NCI-H774 (cell line): Measurements from ENCODE around the gene PI16.
A peak's percentile ranks its signal among the peaks of the same experiment; 100 is the strongest.

Experiments used
- DNase-seq: peaks from one replicate; lab custom pipeline; 2025; lab: John Stamatoyannopoulos, UW

Gene PI16, protein sequence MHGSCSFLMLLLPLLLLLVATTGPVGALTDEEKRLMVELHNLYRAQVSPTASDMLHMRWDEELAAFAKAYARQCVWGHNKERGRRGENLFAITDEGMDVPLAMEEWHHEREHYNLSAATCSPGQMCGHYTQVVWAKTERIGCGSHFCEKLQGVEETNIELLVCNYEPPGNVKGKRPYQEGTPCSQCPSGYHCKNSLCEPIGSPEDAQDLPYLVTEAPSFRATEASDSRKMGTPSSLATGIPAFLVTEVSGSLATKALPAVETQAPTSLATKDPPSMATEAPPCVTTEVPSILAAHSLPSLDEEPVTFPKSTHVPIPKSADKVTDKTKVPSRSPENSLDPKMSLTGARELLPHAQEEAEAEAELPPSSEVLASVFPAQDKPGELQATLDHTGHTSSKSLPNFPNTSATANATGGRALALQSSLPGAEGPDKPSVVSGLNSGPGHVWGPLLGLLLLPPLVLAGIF

DNA sequence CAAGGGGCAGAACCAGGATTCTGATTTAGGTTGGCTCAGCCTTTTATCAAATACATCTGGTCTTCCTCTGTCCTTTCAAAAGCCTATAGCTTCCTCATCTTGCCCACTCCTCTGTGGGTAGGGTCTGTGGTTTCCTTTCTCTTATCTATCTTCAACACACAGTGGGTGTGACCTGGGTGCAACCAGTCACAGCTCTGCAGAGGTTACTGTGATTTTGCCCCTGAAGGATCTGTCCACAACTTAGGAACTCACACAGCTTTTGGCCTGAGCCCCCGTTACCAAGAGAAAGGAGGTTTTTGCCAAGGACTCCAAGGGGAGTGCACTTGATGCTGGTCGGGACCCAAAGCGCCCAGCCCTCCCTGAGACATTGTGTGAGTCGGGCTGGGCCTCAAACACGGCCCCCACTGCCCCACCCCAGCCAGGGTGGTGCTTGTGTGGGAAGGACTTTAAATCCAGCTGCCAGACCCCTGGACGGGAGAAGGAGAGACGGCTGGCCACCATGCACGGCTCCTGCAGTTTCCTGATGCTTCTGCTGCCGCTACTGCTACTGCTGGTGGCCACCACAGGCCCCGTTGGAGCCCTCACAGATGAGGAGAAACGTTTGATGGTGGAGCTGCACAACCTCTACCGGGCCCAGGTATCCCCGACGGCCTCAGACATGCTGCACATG lies at the start of gene PI16:
PI16 (plus strand) TSS at position 477 of the 670 bp plus-strand sequence; CDS start at position 500, 23 bp downstream.
- no peak for DNase-seq

GRCh38 chr6:36904851-36905393 lies 49.6 kb upstream of the PI16 start:
- DNase-seq: no peak

DNA sequence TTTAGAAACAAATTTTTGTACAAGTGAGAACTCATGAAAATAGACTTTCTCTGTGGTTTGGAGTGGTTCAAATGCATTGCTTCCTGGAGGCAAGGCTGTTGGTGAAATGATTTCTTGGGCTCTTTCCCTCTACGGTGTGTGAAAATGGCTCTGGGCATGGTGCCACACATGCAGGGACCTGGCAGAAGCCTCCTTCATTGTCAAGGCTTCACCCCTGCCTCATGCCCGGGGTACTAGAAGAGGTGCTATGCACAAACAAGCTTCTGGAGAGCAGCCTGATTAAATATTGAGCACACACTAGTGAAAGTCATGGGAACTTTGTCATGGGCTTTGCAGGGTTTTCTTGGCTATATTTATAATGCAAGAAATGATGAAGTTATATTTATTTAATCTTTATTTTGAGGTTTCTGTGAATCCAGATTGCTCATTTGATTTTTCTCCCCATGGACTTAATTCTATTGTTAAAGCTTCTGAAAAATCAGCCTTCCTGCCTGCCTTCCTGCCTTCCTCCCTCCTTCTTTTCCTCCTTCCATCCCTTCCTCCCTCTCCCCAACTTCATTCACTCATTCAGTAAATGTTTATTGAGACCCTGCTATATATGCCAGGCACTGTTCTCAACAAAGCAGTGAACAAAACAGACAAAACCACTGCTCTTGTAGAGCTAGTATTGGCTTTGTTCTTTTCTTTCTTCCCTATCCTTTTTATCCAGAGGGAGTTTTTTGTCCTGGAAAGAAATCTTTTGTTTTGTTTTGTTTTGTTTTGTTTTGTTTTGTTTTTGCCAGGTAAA lies 47.8 kb upstream of the PI16 start:
- peak; percentile 57 for DNase-seq

DNA sequence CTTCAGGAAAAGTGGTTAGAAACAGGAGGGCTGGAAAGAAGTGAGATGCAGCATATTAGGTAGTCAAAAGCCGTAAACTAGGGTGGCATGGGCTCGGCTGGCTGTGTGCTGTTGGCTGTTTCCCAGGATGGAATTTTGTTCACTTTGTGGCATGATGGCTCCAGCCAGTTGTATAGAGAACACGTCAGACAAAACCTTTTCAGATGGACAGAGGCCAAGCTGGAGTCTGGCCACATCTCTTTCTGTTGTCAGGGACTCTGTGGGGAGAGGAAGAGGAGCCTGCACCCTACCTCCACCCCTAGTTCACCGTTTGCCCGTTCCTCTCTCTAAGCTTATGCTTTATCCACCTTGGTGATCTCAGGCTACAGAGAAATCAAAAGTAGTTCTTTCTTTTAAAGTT lies 46.8 kb upstream of the PI16 start:
- no peak for DNase-seq

- no peak for DNase-seq
Measured at GRCh38 chr6:36908747-36909146, 45.8 kb upstream of the PI16 start.

DNA sequence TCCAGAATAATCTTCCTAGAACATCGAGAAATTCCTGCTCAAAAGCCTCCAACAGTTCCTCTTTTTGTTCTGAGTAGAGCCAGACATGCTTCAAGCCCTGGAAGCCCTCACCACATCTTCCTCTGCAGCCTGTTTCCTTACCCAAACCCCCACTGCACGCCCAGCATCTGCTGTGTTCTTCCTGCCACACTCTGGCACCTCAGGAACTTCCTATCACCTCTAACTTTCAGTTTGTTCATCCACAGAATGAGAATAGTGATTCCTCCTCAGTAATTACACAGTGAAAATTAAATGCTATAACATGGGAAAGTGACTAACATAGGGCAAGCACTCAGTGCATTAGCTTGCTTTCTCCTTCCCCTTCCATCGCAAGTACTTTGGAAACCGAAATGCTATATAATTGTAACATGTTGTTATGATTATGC lies 42.5 kb upstream of the PI16 start:
- DNase-seq: no peak

DNA sequence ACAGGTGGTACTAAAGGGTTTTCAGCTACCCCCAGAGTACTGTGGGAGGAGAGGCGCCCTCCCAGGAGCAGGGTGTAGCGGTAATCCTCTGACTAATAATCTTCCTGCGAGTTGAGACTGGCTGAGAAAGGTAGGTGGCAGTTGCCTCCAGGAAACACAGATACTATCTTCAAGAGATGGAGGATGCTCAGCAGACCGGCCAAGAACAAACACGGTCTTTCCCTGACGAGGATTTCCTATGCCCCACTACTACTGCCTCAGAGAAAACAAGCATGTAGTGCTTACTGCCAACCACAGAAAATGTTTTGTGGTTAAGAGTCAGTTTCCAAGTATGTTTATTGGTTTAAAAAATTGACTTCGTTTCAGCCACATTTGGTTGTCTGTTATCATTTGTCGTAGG lies 42.0 kb upstream of the PI16 start:
- no peak for DNase-seq

DNA sequence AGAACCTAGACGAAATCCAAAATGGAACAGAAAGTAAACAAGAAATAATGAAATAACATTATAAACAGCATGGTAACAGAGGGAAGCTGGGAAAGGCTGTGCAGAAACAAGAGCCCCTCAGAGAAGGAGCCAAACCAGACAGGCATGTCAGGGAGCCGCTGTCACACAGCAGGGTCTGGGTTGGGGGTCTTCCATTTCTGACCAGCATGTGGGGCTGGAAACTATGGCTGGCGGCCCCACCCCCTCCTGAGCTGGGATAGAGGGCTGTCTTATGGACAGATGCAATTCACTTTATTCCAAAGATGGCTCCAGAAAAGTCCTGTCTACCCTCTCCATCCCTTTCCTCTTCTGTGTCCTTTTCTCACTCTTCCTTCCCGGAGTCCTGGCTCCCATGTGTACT lies 41.5 kb upstream of the PI16 start:
- no peak for DNase-seq

GRCh38 chr6:36914227-36914794 lies 40.2 kb upstream of the PI16 start:
- no peak for DNase-seq

DNA sequence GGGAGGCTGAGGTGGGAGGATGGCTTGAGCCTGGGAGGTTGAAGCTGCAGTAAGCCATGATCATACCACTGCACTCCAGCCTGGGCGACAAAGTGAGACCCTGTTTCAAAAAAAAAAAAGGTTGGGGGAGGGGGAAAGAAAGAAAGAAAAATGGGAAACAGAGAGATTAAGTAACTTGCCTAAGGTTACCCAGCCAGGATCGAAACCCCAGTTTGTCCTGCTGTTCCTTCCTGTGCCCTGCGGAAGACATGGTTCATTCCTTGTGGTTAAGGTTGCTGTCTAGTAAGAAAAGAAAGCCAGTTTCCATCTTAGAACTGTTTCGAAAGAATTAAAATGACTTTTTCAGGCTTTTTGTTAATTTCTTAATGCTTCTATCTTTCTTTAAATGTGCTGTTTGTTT lies 38.9 kb upstream of the PI16 start:
- no peak for DNase-seq

DNA sequence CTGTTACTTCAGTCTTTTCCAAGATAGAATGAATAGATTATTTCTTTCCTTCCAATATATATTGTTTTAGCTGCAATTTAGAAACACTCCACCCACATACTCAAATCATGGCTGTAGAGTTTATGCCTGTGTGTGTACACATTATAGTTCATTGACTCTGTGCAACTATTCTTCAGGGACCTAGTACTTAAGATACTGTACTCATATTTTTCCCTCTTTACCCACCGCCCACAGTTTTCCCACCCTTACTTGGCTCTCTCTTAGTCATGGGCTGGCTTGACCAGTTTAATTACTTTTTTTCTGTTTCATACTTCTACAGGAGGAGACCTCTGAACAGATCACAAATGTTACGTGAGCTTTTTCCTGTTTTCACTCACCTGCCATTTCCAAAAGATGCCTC lies 38.4 kb upstream of the PI16 start:
- DNase-seq: no peak

DNA sequence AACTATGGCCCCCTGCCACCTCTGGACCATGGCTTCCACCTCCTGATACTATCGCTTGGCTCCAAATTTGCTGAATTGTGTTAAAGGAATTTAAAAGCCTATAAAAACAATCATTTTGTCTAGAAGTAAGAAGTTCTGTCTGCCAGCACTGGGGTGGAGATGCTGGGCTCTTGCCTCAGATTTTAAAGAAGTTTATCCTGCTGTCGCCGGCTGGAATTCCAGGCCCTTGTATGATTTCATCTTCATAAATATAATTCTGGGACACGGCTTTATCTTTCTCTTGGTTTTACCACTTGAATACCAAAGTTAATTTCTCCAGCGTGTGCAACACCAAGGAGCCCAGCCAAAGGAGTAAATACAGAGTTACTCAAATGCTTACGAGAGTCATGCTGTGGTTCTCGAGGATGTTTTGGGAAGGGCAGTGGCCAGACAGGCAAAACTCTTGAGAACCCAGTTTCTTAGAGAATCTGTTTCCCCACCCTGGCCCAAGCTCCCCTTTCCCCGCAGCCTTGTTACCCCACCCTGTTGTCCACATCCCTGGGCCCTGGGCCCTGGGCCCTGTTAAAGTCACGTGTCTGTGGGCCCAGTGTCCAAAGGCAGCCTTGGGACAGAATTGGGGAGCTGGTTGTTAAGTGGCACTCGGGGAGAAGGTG lies 36.9 kb upstream of the PI16 start:
- no peak for DNase-seq

DNA sequence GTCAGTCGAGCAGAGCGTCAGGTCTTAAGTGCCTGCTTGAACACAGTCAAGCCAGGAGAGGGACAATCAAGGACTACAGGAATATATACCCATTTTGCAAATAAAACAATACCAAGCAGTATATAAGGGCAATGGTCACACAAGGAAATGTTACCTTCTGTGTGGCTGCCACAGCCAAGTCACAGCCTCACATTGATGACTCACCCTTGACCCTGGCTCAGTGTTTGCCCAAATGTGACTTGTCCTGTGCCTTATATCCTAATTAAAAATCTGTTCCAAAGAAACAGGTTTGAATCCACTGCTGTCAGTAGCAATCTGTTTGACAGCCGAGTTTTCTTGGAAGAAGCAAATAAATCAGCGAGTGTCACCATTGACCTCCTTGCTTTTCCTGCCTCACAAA lies 34.5 kb upstream of the PI16 start:
- DNase-seq: no peak

GRCh38 chr6:36920546-36920945 lies 34.0 kb upstream of the PI16 start:
- no peak for DNase-seq

GRCh38 chr6:36924131-36924530 lies 30.4 kb upstream of the PI16 start:
- no peak for DNase-seq

- DNase-seq: no peak
Measured at GRCh38 chr6:36924778-36925374, 29.7 kb upstream of the PI16 start.

GRCh38 chr6:36925809-36926208 lies 28.7 kb upstream of the PI16 start:
- DNase-seq: no peak

DNA sequence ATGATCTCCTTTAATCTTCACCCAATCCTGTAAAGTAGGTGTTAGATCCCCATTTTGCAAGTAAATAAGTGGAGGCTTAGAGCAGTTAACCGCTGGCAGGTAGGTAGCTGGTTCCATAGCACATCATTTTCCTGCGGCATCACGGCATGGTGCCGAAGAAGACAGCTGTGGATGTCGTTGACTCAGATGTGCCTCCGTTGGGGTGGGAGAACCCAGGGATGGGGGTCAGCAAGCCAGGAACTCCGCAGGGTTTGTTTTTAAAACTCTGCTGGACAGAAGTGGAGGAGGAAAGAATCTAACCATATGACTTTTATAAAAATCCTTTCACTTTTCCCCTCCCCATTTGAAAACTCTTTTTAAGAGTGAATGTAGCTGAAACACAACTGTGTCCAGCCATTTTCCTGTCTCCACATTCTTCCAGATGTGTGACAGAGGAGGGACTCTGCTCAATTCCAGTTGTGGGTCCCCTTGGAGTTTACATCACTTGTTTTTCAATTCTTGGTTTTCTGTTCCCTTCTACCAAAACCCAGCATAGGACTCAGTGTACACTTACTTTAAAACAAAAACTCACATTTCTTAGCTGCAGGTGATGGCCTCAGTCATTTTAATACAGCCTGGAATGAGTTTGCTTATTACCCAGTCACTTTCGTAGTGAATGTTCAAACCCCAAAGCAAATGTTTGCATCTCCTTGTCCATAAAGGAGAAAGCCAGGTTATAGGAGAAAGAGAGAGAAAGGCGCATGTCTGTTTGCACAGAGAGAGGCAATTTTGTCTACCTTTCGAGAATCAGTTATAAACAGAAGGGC lies 27.6 kb upstream of the PI16 start:
- DNase-seq: no peak

DNA sequence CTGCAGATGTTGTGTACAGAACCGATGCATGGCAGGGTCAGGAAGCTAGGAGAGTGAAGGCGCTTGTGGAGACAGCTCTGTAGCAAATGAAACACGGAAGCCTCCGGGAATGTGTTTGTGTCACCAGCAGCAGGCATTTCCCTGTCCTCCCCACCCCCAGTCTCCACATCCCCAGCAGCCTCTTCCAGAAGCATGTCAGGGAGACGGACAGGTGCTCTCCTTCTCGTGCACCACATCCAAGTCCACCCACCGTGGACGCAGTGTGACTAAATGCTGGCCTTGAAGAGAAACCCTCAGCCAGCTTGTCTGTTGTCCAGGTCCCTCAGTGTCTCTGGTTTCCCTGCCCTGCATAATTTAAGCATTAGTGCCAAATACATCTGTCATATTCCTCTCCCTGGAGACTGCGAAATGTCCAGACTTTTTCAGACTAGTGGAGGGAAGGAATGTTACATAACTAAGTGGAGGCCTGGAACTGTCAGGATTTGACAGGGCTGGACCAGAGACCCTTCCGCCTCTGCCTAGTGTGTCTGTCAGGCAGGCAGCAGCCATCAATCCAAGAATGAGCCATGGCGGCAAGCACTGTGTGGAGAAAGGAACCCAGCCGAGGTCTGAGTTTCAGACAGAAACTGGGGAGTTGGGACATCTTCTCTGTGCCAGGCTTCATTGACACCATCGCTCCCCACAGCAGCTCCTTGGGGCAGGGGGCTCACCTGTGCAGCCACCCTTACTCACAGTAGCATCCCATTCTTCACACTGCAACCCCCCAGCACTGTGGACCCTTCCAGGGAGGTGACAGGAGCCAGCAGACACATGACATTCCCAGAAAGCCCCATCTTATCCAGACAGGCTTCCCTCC lies 26.6 kb upstream of the PI16 start:
- DNase-seq: no peak
